Nephron (organoid): ENCODE results near the gene JAML.

Source experiments
- H3K27ac Mint-ChIP-seq, 3 experiments: 2 replicates each; pipeline ENCODE4 v1.8.0; 2020; ENCODE audit warnings: mixed read lengths in 3 of 3, mild to moderate bottlenecking in 2 of 3, moderate library complexity in 1 of 3
- H3K27me3 Mint-ChIP-seq: 2 replicates; pipeline ENCODE4 v1.8.0; 2021; ENCODE audit warnings: low read depth, mild to moderate bottlenecking, moderate library complexity, mixed read lengths
- H3K36me3 Mint-ChIP-seq: 2 replicates; pipeline ENCODE4 v1.8.0; 2020; ENCODE audit warnings: low read depth, mixed read lengths
- H3K4me1 Mint-ChIP-seq: 2 replicates; pipeline ENCODE4 v1.8.0; 2020; ENCODE audit warnings: mixed read lengths
- H3K4me3 Mint-ChIP-seq, 3 experiments: 2 replicates each; pipeline ENCODE4 v1.8.0; 2020; ENCODE audit warnings: mild to moderate bottlenecking in 3 of 3, mixed read lengths in 3 of 3, moderate library complexity in 2 of 3
- H3K9me3 Mint-ChIP-seq: 2 replicates; pipeline ENCODE4 v1.8.0; 2020; ENCODE audit warnings: mixed read lengths
- TF ChIP-seq, protein P1 (sequence below), 3 experiments: fragments of 200-600 bp; sonication (generic); IDR thresholded peaks; one replicate each; pipeline ENCODE4 v1.5.0; 2021; ENCODE audit warnings: antibody characterized with exemption in 3 of 3; ENCODE audit not compliant: unreplicated experiment in 3 of 3

Gene JAML

DNA sequence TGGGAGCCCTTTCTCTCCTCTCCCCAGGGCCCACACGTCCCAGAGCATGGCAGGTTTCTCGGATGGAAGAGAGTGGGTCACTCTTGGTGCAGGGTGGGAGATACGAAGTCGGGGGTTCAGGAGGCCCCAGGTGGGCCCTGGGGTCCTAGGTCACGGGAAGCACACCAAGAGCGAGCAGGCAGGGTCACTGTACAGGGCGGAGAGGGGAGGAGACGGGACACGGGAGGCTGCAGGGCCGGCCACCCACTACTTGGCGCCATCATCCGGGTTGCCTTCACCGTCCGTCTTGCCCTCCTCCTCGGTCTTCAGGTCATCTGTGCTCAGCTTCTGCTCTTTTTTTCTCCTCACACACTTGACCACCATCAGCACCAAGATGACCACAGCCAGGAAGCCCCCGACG is 58.2 kb downstream of the JAML start:
- Mint-ChIP-seq H3K36me3 (peaks cover 3% of the 10 kb centered on the region), H3K4me1 (peaks cover 20% of the 10 kb centered on the region), H3K9me3 (no peaks in the 10 kb centered on the region), H3K4me3 (no peak overlapping the region), H3K27me3 (peaks cover 62% of the 10 kb centered on the region), H3K27ac (no peak overlapping the region)
- TF ChIP-seq, protein P1, sequence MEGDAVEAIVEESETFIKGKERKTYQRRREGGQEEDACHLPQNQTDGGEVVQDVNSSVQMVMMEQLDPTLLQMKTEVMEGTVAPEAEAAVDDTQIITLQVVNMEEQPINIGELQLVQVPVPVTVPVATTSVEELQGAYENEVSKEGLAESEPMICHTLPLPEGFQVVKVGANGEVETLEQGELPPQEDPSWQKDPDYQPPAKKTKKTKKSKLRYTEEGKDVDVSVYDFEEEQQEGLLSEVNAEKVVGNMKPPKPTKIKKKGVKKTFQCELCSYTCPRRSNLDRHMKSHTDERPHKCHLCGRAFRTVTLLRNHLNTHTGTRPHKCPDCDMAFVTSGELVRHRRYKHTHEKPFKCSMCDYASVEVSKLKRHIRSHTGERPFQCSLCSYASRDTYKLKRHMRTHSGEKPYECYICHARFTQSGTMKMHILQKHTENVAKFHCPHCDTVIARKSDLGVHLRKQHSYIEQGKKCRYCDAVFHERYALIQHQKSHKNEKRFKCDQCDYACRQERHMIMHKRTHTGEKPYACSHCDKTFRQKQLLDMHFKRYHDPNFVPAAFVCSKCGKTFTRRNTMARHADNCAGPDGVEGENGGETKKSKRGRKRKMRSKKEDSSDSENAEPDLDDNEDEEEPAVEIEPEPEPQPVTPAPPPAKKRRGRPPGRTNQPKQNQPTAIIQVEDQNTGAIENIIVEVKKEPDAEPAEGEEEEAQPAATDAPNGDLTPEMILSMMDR (IDR thresholded peaks at IDR 0.05; ENCODE audit: unreplicated experiment in 3 of 3): no peak

DNA sequence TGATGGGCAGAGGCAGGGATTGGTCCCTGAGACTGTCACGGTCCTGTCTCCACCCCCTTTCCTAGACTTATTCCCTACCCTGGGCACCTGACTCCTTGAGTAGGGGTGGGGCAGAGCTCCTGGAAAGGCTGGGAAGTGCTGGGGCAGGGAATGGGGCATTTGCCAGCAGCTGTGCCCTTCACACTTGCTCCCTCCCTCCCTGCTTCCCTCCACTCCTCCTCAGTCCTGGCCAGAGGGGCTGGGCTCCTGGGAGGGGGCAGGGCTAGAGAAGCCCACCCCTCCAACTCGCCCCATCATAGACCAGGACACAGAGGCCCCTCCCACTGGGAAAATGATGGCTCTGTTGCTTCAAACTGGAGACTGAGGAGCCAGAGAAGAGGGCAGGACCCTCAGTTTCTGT is 59.9 kb downstream of the JAML start:
- H3K27ac Mint-ChIP-seq: no peak overlapping the region
- TF ChIP-seq, protein P1 (IDR thresholded peaks at IDR 0.05; ENCODE audit: unreplicated experiment in 3 of 3): no peak
- H3K4me1 Mint-ChIP-seq: peaks cover 9% of the 10 kb centered on the region
- H3K27me3 Mint-ChIP-seq: peaks cover 62% of the 10 kb centered on the region
- peaks cover 3% of the 10 kb centered on the region for H3K36me3 Mint-ChIP-seq
- no peaks in the 10 kb centered on the region for H3K9me3 Mint-ChIP-seq
- no peak overlapping the region for H3K4me3 Mint-ChIP-seq

DNA sequence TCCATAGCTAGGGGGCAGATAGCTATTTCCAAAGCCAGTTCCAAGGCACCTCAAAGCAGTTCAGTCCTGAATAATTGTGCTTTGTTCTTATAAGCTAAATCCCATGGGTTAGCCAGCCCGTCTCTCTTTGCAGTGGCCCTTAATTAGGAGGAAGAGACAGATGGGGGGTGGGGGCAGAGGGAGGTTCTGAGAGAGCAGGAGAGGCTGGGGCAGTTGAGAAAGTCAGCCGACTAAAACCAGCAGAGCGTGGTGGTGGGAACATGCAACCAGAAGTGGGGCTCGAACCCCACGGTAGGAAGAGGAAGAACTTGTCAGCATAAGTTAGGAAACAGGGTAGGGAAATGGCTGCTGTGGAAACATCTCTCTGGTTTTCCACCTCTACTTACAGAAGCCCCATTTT is 61.3 kb downstream of the JAML start:
- TF ChIP-seq, protein P1 (IDR thresholded peaks at IDR 0.05; ENCODE audit: unreplicated experiment in 3 of 3): no peak
- H3K4me1 Mint-ChIP-seq: no peaks in the 10 kb centered on the region
- no peak overlapping the region for H3K4me3 Mint-ChIP-seq
- H3K27ac Mint-ChIP-seq: no peak overlapping the region
- peaks cover 62% of the 10 kb centered on the region for H3K27me3 Mint-ChIP-seq
- no peaks in the 10 kb centered on the region for H3K9me3 Mint-ChIP-seq
- H3K36me3 Mint-ChIP-seq: peaks cover 3% of the 10 kb centered on the region

DNA sequence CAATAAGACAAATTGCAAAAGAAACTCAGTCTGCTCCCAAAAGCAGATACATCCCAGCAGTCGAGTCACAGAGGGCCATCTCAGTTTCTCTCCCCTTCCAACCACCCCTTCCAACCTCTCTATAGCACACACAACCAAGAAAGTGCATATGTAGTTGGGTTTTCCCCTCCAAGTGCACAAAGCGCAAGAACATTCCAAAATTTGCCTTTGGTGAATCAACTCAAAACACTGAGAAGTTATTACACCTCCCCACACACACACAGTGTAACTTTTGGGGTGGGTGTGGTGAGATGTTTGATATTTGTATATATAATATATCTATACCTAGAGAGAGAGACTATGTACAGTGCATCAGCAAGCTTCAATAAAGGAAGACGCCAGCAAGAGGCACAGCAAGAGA is 62.0 kb downstream of the JAML start:
- Mint-ChIP-seq H3K4me3 (no peak overlapping the region), H3K9me3 (no peaks in the 10 kb centered on the region), H3K36me3 (peaks cover 3% of the 10 kb centered on the region), H3K27ac (no peak overlapping the region), H3K27me3 (peaks cover 63% of the 10 kb centered on the region), H3K4me1 (no peaks in the 10 kb centered on the region)
- TF ChIP-seq, protein P1 (IDR thresholded peaks at IDR 0.05; ENCODE audit: unreplicated experiment in 3 of 3): no peak

DNA sequence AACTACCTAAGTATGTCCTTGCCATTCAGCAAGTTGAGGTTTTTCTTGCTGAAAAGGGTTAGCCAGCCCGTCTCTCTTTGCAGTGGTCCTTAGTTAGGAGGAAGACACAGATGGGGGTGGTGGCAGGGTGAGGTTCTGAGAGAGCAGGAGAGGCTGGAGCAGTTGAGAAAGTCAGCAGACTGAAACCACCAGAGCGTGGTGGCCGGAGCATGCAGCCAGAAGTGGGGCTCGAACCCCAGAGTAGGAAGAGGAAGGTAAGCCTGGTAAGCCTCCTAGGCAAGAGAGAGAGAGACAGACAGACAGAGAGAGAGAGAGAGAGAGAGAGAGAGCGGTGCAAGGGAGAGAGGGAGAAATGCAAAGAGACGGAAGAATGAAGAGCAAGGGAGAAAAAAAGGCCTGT is 63.0 kb downstream of the JAML start:
- H3K4me3 Mint-ChIP-seq: no peak overlapping the region
- peaks cover under 1% of the 10 kb centered on the region for H3K36me3 Mint-ChIP-seq
- no peak overlapping the region for H3K27ac Mint-ChIP-seq
- peaks cover 5% of the 10 kb centered on the region for H3K4me1 Mint-ChIP-seq
- TF ChIP-seq, protein P1 (IDR thresholded peaks at IDR 0.05; ENCODE audit: unreplicated experiment in 3 of 3): no peak
- no peaks in the 10 kb centered on the region for H3K9me3 Mint-ChIP-seq
- peaks cover 73% of the 10 kb centered on the region for H3K27me3 Mint-ChIP-seq

DNA sequence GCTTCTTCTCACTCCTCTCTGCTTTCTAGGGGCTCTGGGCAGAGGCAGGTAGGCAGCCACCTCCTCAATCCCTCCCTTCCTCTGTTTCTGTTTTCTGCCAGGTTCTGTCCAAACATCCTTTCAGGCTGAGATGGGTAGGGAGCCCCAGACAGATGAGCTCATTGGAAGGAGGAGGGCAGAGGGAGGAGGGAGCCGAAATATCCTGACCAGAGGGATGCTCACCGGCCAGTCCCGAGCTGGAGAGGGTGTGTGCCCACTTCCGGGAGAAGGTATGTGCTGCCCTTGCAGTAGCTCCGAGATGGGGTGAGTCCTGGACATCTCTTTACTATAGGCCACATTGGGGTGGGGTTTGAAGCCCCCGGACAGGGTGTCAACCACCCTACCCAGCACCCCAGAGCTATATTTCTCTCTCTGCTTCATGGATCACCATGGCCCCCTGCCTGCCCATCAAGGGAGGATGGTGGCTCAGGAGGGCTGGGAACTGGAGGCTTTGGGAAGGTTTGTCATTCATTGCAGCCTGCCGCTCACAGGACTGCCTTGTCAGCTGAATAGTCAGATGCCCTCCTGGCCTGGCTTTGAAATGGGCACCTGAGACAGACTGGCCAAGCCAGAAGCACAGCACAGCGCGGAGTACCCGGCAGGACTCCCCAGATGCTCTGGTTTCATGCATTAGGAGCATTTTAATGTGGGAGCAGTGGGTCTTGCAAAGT is 67.5 kb downstream of the JAML start:
- Mint-ChIP-seq H3K4me3 (peak overlapping the region; percentile 18 to 53 (median 42)), H3K27me3 (peaks cover 96% of the 10 kb centered on the region), H3K27ac (no peak overlapping the region), H3K9me3 (no peaks in the 10 kb centered on the region), H3K4me1 (peaks cover 13% of the 10 kb centered on the region), H3K36me3 (no peaks in the 10 kb centered on the region)
- TF ChIP-seq, protein P1 (IDR thresholded peaks at IDR 0.05; ENCODE audit: unreplicated experiment in 3 of 3): no peak
